Nephron (organoid): ENCODE data around the gene NANS.
"Not testable (repeated sequence)": the region's sequence is repeated elsewhere in the genome, so short reads cannot be mapped to it uniquely, and the experiment has no call there.

ENCODE experiments used
- H3K27ac Mint-ChIP-seq, 3 experiments: 2 replicates each; pipeline ENCODE4 v1.8.0; 2020; ENCODE audit warnings: mixed read lengths in 3 of 3, mild to moderate bottlenecking in 2 of 3, moderate library complexity in 1 of 3
- H3K27me3 Mint-ChIP-seq: 2 replicates; pipeline ENCODE4 v1.8.0; 2021; ENCODE audit warnings: low read depth, mild to moderate bottlenecking, moderate library complexity, mixed read lengths
- H3K36me3 Mint-ChIP-seq: 2 replicates; pipeline ENCODE4 v1.8.0; 2020; ENCODE audit warnings: low read depth, mixed read lengths
- H3K4me1 Mint-ChIP-seq: 2 replicates; pipeline ENCODE4 v1.8.0; 2020; ENCODE audit warnings: mixed read lengths
- H3K4me3 Mint-ChIP-seq, 3 experiments: 2 replicates each; pipeline ENCODE4 v1.8.0; 2020; ENCODE audit warnings: mild to moderate bottlenecking in 3 of 3, mixed read lengths in 3 of 3, moderate library complexity in 2 of 3
- H3K9me3 Mint-ChIP-seq: 2 replicates; pipeline ENCODE4 v1.8.0; 2020; ENCODE audit warnings: mixed read lengths
- CTCF ChIP-seq, 3 experiments: fragments of 200-600 bp; sonication (generic); IDR thresholded peaks; one replicate each; pipeline ENCODE4 v1.5.0; 2021; ENCODE audit warnings: antibody characterized with exemption in 3 of 3; ENCODE audit not compliant: unreplicated experiment in 3 of 3

The NANS gene

GRCh38 chr9:98124637-98125426, 68.3 kb downstream of the NANS start:
- no peak overlapping the region for H3K4me3 Mint-ChIP-seq
- TF ChIP-seq CTCF (IDR thresholded peaks at IDR 0.05; ENCODE audit: unreplicated experiment in 3 of 3) = no peak
- H3K36me3 Mint-ChIP-seq = no peaks in the 10 kb centered on the region

GRCh38 chr9:98127226-98127625, 70.7 kb downstream of the NANS start:
- no peaks in the 10 kb centered on the region for H3K36me3 Mint-ChIP-seq
- no peak for TF ChIP-seq CTCF (IDR thresholded peaks at IDR 0.05; ENCODE audit: unreplicated experiment in 3 of 3)
- H3K4me1 Mint-ChIP-seq = no peaks in the 10 kb centered on the region

More at GRCh38 chr9:98124637-98125426, 68.3 kb downstream of the NANS start:
- Mint-ChIP-seq H3K4me1 (peaks cover 4% of the 10 kb centered on the region), H3K27me3 (peaks cover 9% of the 10 kb centered on the region), H3K9me3 (no peaks in the 10 kb centered on the region), H3K27ac (no peak overlapping the region)

GRCh38 chr9:98128316-98128715, 71.8 kb downstream of the NANS start:
- TF ChIP-seq CTCF (IDR thresholded peaks at IDR 0.05; ENCODE audit: unreplicated experiment in 3 of 3) = no peak
- H3K36me3 Mint-ChIP-seq = no peaks in the 10 kb centered on the region
- H3K4me1 Mint-ChIP-seq = no peaks in the 10 kb centered on the region
- no peak overlapping the region for H3K4me3 Mint-ChIP-seq
- H3K27ac Mint-ChIP-seq = no peak overlapping the region
- H3K9me3 Mint-ChIP-seq = no peaks in the 10 kb centered on the region
- H3K27me3 Mint-ChIP-seq = peaks cover 3% of the 10 kb centered on the region

More at GRCh38 chr9:98127226-98127625, 70.7 kb downstream of the NANS start:
- H3K9me3 Mint-ChIP-seq = no peaks in the 10 kb centered on the region
- H3K27ac Mint-ChIP-seq = no peak overlapping the region
- no peak overlapping the region for H3K4me3 Mint-ChIP-seq
- peaks cover 3% of the 10 kb centered on the region for H3K27me3 Mint-ChIP-seq

GRCh38 chr9:98129451-98129881, 72.9 kb downstream of the NANS start:
- no peak for TF ChIP-seq CTCF (IDR thresholded peaks at IDR 0.05; ENCODE audit: unreplicated experiment in 3 of 3)
- Mint-ChIP-seq H3K4me3 (no peak overlapping the region), H3K36me3 (no peaks in the 10 kb centered on the region), H3K27ac (no peak overlapping the region), H3K27me3 (peaks cover 3% of the 10 kb centered on the region), H3K9me3 (no peaks in the 10 kb centered on the region), H3K4me1 (no peaks in the 10 kb centered on the region)

GRCh38 chr9:98130060-98130459, 73.5 kb downstream of the NANS start:
- not testable (repeated sequence) for H3K4me1 Mint-ChIP-seq, H3K36me3 Mint-ChIP-seq, H3K27me3 Mint-ChIP-seq, H3K9me3 Mint-ChIP-seq, H3K27ac Mint-ChIP-seq, H3K4me3 Mint-ChIP-seq

- Mint-ChIP-seq H3K27ac (no peak overlapping the region), H3K27me3 (peaks cover 3% of the 10 kb centered on the region), H3K36me3 (no peaks in the 10 kb centered on the region), H3K9me3 (no peaks in the 10 kb centered on the region), H3K4me1 (no peaks in the 10 kb centered on the region), H3K4me3 (no peak overlapping the region)
- TF ChIP-seq CTCF (IDR thresholded peaks at IDR 0.05; ENCODE audit: unreplicated experiment in 3 of 3) = no peak
Measured at GRCh38 chr9:98130576-98131228, 74.2 kb downstream of the NANS start.
